Measurements from ENCODE around the gene SLC32A1.

Gene SLC32A1

GRCh38 chr20:38725931-38726803 is 1.9 kb downstream of the SLC32A1 start:
- no peak for DNase-seq (ENCODE audit: low spot score)

- DNase-seq (ENCODE audit: low spot score): no peak
These were observed 2.7 kb downstream of the SLC32A1 start for GRCh38 chr20:38726804-38727606.

- no peak for DNase-seq (ENCODE audit: low spot score)
These were observed 3.4 kb downstream of the SLC32A1 start for GRCh38 chr20:38727607-38728190.

- no peak for DNase-seq (ENCODE audit: low spot score)
These were observed 4.0 kb downstream of the SLC32A1 start for GRCh38 chr20:38728191-38728781.

- no peak for DNase-seq (ENCODE audit: low spot score)
These were observed 4.8 kb downstream of the SLC32A1 start for GRCh38 chr20:38728911-38729642.

GRCh38 chr20:38729767-38730166 is 5.5 kb downstream of the SLC32A1 start:
- DNase-seq (ENCODE audit: low spot score): no peak

- peak; percentile 69 for DNase-seq (ENCODE audit: low spot score)
These were observed 6.1 kb downstream of the SLC32A1 start for GRCh38 chr20:38730167-38730988.

GRCh38 chr20:38730989-38731737 is 6.9 kb downstream of the SLC32A1 start:
- peak; percentile 59 for DNase-seq (ENCODE audit: low spot score)

GRCh38 chr20:38731738-38732113 is 7.4 kb downstream of the SLC32A1 start:
- DNase-seq (ENCODE audit: low spot score): no peak

GRCh38 chr20:38732981-38733380 is 8.7 kb downstream of the SLC32A1 start:
- DNase-seq (ENCODE audit: low spot score): no peak

- DNase-seq (ENCODE audit: low spot score): no peak
These were observed 10.9 kb downstream of the SLC32A1 start for GRCh38 chr20:38735172-38735571.

- DNase-seq (ENCODE audit: low spot score): no peak
These were observed 13.6 kb downstream of the SLC32A1 start for GRCh38 chr20:38737887-38738286.

GRCh38 chr20:38745757-38746156 is 21.5 kb downstream of the SLC32A1 start:
- DNase-seq (ENCODE audit: low spot score): no peak

GRCh38 chr20:38747495-38748096 is 23.3 kb downstream of the SLC32A1 start:
- no peak for DNase-seq (ENCODE audit: low spot score)

- DNase-seq (ENCODE audit: low spot score): peak; percentile 96
These were observed 24.0 kb downstream of the SLC32A1 start, which contains the start of gene ACTR5 for GRCh38 chr20:38748097-38748860. TSS of gene ACTR5 (plus strand) at chr20:38748460. CDS start at chr20:38748479, 19 bp downstream.

GRCh38 chr20:38748861-38749149 is 24.5 kb downstream of the SLC32A1 start:
- DNase-seq (ENCODE audit: low spot score): peak; percentile 43

GRCh38 chr20:38751360-38751976 is 27.2 kb downstream of the SLC32A1 start:
- peak; percentile 24 for DNase-seq (ENCODE audit: low spot score)

GRCh38 chr20:38752029-38752428 is 27.7 kb downstream of the SLC32A1 start:
- no peak for DNase-seq (ENCODE audit: low spot score)

Data from LoVo (cell line).